ENCODE data around the gene ITPR2. TPM values are rescaled to one million over a fixed set of nuclear protein-coding genes. Genes with fewer than 3 reads are reported as not detected.
A peak's percentile ranks its signal among the peaks of the same experiment; 100 is the strongest.

Gene ITPR2
- total and polyA plus RNA-seq, 2 of the 13 experiments (the other 11 are each of a cell fraction or from before 2014, with no cell fraction given) = 31.9 to 81.9 TPM

GRCh38 chr12:26768611-26769603 lies 64.1 kb downstream of the ITPR2 start (continued):
- TF ChIP-seq HOMEZ (CRISPR knock-in tag; IDR thresholded peaks at IDR 0.05; ENCODE audit: low read depth) = peak; percentile 94
- TF ChIP-seq GPN1 (CRISPR knock-in tag; IDR thresholded peaks at IDR 0.05; ENCODE audit: borderline replicate concordance) = no peak
- peak; percentile 100 for TF ChIP-seq HMG20A (CRISPR knock-in tag; IDR thresholded peaks at IDR 0.05; ENCODE audit: borderline replicate concordance)
- TF ChIP-seq HDAC2 (CRISPR knock-in tag; IDR thresholded peaks at IDR 0.05) = peak; percentile 99
- TF ChIP-seq STAT6 (CRISPR knock-in tag; IDR thresholded peaks at IDR 0.05; ENCODE audit: borderline replicate concordance) = peak; percentile 78; the same call in 1 of the 2 replicates
- no peak for TF ChIP-seq EED (CRISPR knock-in tag; IDR thresholded peaks at IDR 0.05)
- no peak for TF ChIP-seq DR1 (CRISPR knock-in tag; IDR thresholded peaks at IDR 0.05)
- TF ChIP-seq JUNB (CRISPR knock-in tag; IDR thresholded peaks at IDR 0.05; ENCODE audit: borderline replicate concordance) = 0 out of 2 replicates have a peak, but pooled peaks have one; percentile 42
- peak; percentile 89 for TF ChIP-seq HNF4A (CRISPR knock-in tag; IDR thresholded peaks at IDR 0.05)
- TF ChIP-seq ZNF296 (CRISPR knock-in tag; conservative IDR thresholded peaks at IDR 0.05) = no peak
- TF ChIP-seq ZNF431 (CRISPR knock-in tag; IDR thresholded peaks at IDR 0.05; ENCODE audit: borderline replicate concordance, low read depth) = no peak; the same call in 1 of the 2 replicates
- TF ChIP-seq GMEB1 (CRISPR knock-in tag; IDR thresholded peaks at IDR 0.05; ENCODE audit: borderline replicate concordance) = peak; percentile 42; the same call in 1 of the 2 replicates
- peak; percentile 72 for TF ChIP-seq ZMYM4 (CRISPR knock-in tag; IDR thresholded peaks at IDR 0.05)
- TF ChIP-seq ZSCAN30 (CRISPR knock-in tag; IDR thresholded peaks at IDR 0.05) = no peak
- no peak for TF ChIP-seq ZBTB42 (CRISPR knock-in tag; IDR thresholded peaks at IDR 0.05)
- TF ChIP-seq PAF1 (CRISPR knock-in tag; IDR thresholded peaks at IDR 0.05) = no peak
- TF ChIP-seq CHD2 (IDR thresholded peaks at IDR 0.05; ENCODE audit: low read depth, low read length) = no peak
- no peak for TF ChIP-seq ZNF674 (CRISPR knock-in tag; IDR thresholded peaks at IDR 0.05; ENCODE audit: low read depth)
- TF ChIP-seq ZFP36L2 (CRISPR knock-in tag; IDR thresholded peaks at IDR 0.05) = no peak
- TF ChIP-seq PATZ1 (CRISPR knock-in tag; IDR thresholded peaks at IDR 0.05) = peak; percentile 85
- peak; percentile 100 for TF ChIP-seq NCOA2 (CRISPR knock-in tag; IDR thresholded peaks at IDR 0.05)
- TF ChIP-seq ELF4 (CRISPR knock-in tag; IDR thresholded peaks at IDR 0.05; ENCODE audit: borderline replicate concordance) = peak; percentile 74; the same call in 1 of the 2 replicates
